ENCODE measurements around the gene FASLG.

The FASLG gene

GRCh38 chr1:172656576-172656975 is 2.3 kb upstream of the FASLG start:
- no peaks in the 10 kb centered on the region for H3K36me3 Mint-ChIP-seq (ENCODE audit: low read depth)
- DNase-seq = no peak
- no peaks in the 10 kb centered on the region for H3K4me1 Mint-ChIP-seq
- no peaks in the 10 kb centered on the region for H3K9me3 Mint-ChIP-seq
- no peak for TF ChIP-seq CTCF (IDR thresholded peaks at IDR 0.05)
- no peaks in the 10 kb centered on the region for H3K27me3 Mint-ChIP-seq (ENCODE audit: low read depth, poor library complexity)
- H3K4me3 Mint-ChIP-seq = no peak overlapping the region
- no peak overlapping the region for H3K27ac Mint-ChIP-seq

DNA sequence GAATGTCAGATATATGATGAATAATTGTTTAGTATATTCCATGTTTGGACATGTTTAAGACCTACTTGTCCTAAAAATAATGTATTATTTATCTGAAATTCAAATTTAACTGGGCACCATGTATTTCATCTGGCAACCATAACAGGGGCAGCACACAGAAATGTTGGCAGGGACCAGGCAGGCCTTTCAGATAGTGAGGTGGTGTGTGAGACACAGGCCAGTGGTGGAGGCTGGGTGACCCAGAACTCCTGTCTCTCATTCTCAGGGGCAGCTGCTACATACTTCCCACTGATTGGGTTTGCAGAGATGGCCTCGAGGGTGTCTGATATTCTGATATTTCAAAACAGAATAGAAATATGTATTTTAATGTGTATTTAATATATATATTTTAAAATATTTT is 1.3 kb upstream of the FASLG start:
- no peak overlapping the region for H3K27ac Mint-ChIP-seq
- DNase-seq = no peak
- no peak for TF ChIP-seq CTCF (IDR thresholded peaks at IDR 0.05)
- no peaks in the 10 kb centered on the region for H3K4me1 Mint-ChIP-seq
- H3K9me3 Mint-ChIP-seq = no peaks in the 10 kb centered on the region
- H3K27me3 Mint-ChIP-seq (ENCODE audit: low read depth, poor library complexity) = no peaks in the 10 kb centered on the region
- H3K4me3 Mint-ChIP-seq = no peak overlapping the region
- no peaks in the 10 kb centered on the region for H3K36me3 Mint-ChIP-seq (ENCODE audit: low read depth)

- Mint-ChIP-seq H3K36me3 (ENCODE audit: low read depth) (peaks cover 4% of the 10 kb centered on the region), H3K27me3 (ENCODE audit: low read depth, poor library complexity) (peaks cover 2% of the 10 kb centered on the region), H3K4me3 (no peak overlapping the region)
These were observed 2.2 kb downstream of the FASLG start for GRCh38 chr1:172661107-172661506.

GRCh38 chr1:172662464-172663109 is 3.7 kb downstream of the FASLG start:
- no peak for TF ChIP-seq CTCF (IDR thresholded peaks at IDR 0.05)
- Mint-ChIP-seq H3K4me1 (no peaks in the 10 kb centered on the region), H3K4me3 (no peak overlapping the region), H3K27ac (no peak overlapping the region), H3K27me3 (ENCODE audit: low read depth, poor library complexity) (peaks cover 2% of the 10 kb centered on the region), H3K9me3 (peaks cover 5% of the 10 kb centered on the region), H3K36me3 (ENCODE audit: low read depth) (peaks cover 4% of the 10 kb centered on the region)
- DNase-seq = no peak

More at GRCh38 chr1:172661107-172661506, 2.2 kb downstream of the FASLG start:
- no peak for TF ChIP-seq CTCF (IDR thresholded peaks at IDR 0.05)
- no peak overlapping the region for H3K27ac Mint-ChIP-seq
- no peak for DNase-seq
- no peaks in the 10 kb centered on the region for H3K4me1 Mint-ChIP-seq
- peaks cover 5% of the 10 kb centered on the region for H3K9me3 Mint-ChIP-seq

DNA sequence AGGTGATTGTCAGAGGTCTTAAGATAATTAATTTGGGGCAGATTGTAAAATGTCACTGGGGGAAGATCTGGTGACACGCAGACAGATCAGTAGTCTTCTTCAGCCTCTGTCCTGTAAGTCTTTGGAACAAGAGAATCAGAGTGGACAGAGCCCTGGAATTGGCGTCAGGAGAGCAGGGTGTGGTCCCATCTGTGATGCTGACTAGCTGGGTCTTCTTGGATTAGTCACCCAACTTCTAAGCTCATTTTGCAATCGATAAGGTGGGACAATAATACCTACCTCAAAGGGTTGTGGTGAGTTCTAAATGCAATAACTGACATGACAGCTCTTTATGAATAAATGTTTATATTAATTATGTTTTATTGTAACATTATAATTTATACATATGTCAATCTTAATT is 4.8 kb downstream of the FASLG start:
- Mint-ChIP-seq H3K9me3 (peaks cover 5% of the 10 kb centered on the region), H3K27me3 (ENCODE audit: low read depth, poor library complexity) (peaks cover 2% of the 10 kb centered on the region)

More for the DNA sequence above, 4.8 kb downstream of the FASLG start:
- no peak for TF ChIP-seq CTCF (IDR thresholded peaks at IDR 0.05)
- H3K36me3 Mint-ChIP-seq (ENCODE audit: low read depth) = peaks cover 4% of the 10 kb centered on the region
- H3K27ac Mint-ChIP-seq = no peak overlapping the region
- no peaks in the 10 kb centered on the region for H3K4me1 Mint-ChIP-seq
- H3K4me3 Mint-ChIP-seq = no peak overlapping the region
- no peak for DNase-seq
